ENCODE measurements around the gene SMYD3.

DNA sequence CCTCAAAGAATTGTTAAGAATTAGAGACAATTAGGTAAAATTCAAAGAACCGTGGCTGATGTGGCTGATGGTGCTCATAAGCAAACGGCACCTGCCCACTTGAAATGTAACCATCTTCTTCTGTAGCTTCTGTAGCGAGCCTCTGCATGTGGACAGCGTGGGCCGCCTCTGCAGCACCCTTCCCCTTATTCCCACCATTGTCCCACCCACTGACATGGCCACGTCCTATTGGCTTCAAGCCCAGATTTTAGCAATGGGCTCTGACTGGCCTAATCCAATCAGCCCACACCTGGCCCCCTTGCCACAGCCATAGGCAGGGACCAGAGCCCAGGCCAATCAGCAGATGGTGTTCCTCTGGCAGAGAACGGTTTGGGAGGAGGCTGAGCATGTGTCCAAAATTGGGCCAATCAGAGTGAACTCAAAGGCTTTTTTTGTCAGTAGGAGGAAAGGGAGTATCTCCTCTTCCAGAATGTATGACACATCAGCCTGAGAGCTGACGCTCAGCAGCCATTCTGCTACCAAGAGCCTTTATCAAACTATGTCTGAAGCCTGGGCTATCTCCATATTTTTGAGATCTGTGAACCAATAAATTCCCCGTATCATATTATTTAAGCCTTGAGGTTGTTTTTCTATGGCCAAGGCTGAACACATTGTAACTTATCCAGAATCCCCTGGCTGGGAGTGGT, 518.5 kb downstream of the SMYD3 start:
- TF ChIP-seq, protein P1, sequence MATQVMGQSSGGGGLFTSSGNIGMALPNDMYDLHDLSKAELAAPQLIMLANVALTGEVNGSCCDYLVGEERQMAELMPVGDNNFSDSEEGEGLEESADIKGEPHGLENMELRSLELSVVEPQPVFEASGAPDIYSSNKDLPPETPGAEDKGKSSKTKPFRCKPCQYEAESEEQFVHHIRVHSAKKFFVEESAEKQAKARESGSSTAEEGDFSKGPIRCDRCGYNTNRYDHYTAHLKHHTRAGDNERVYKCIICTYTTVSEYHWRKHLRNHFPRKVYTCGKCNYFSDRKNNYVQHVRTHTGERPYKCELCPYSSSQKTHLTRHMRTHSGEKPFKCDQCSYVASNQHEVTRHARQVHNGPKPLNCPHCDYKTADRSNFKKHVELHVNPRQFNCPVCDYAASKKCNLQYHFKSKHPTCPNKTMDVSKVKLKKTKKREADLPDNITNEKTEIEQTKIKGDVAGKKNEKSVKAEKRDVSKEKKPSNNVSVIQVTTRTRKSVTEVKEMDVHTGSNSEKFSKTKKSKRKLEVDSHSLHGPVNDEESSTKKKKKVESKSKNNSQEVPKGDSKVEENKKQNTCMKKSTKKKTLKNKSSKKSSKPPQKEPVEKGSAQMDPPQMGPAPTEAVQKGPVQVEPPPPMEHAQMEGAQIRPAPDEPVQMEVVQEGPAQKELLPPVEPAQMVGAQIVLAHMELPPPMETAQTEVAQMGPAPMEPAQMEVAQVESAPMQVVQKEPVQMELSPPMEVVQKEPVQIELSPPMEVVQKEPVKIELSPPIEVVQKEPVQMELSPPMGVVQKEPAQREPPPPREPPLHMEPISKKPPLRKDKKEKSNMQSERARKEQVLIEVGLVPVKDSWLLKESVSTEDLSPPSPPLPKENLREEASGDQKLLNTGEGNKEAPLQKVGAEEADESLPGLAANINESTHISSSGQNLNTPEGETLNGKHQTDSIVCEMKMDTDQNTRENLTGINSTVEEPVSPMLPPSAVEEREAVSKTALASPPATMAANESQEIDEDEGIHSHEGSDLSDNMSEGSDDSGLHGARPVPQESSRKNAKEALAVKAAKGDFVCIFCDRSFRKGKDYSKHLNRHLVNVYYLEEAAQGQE (IDR thresholded peaks at IDR 0.05; ENCODE audit: insufficient read depth in 1 of 2, low read depth in 2 of 2, low read length in 2 of 2), result no peak
- TF ChIP-seq POLR2AphosphoS5 (IDR thresholded peaks at IDR 0.05; ENCODE audit: low read depth, low read length) (no peak), SIN3A (IDR thresholded peaks at IDR 0.05; ENCODE audit: borderline replicate concordance, insufficient read depth, low read length) (no peak), TAF1 (IDR thresholded peaks at IDR 0.05; ENCODE audit: borderline replicate concordance, insufficient read depth, low read length) (no peak), FOXP2 (optimal IDR thresholded peaks at IDR 0.05; ENCODE audit: borderline replicate concordance, extremely low read depth, extremely low read length, insufficient read depth) (no peak)
